ENCODE data around the gene LRRFIP2.

LRRFIP2 gene

DNA sequence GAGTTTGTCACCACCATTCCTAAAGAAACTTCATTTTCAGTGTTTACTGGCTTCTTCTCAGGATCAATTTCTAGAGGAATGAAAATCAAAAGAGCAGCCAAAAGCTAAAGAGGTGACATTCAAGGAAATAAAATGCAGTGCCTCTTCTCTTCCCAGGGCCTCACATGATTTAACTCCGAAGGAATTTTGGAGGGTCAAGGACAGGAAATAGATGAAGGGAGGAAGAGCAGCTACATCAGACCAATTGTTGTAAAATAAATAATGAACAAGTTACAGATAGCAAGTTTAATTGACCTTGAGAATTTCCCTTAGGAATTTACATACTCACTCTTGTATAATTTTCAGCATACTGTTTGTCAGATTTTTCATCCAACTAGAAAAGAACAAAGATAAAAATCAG, 78.1 kb downstream of the LRRFIP2 start:
- Histone ChIP-seq H3K4me1 (ENCODE audit: low read depth, poor library complexity, severe bottlenecking) (no peaks in the 10 kb centered on the region), H3K4me2 (no peak overlapping the region), H3K79me2 (ENCODE audit: insufficient read depth, low read depth) (no peaks in the 10 kb centered on the region), H4K20me1 (ENCODE audit: insufficient read depth) (no peaks in the 10 kb centered on the region), H3K27ac (no peak overlapping the region), H3K27me3 (ENCODE audit: insufficient read depth, low read depth) (no peaks in the 10 kb centered on the region), H3K4me3 (IDR thresholded peaks at IDR 0.05; ENCODE audit: insufficient read depth, low read depth, low read length) (no peak overlapping the region), H3K36me3 (ENCODE audit: insufficient read depth) (no peaks in the 10 kb centered on the region), H2AFZ (ENCODE audit: low read depth) (no peak overlapping the region), H3K9ac (no peak overlapping the region)
- TF ChIP-seq, protein P1, sequence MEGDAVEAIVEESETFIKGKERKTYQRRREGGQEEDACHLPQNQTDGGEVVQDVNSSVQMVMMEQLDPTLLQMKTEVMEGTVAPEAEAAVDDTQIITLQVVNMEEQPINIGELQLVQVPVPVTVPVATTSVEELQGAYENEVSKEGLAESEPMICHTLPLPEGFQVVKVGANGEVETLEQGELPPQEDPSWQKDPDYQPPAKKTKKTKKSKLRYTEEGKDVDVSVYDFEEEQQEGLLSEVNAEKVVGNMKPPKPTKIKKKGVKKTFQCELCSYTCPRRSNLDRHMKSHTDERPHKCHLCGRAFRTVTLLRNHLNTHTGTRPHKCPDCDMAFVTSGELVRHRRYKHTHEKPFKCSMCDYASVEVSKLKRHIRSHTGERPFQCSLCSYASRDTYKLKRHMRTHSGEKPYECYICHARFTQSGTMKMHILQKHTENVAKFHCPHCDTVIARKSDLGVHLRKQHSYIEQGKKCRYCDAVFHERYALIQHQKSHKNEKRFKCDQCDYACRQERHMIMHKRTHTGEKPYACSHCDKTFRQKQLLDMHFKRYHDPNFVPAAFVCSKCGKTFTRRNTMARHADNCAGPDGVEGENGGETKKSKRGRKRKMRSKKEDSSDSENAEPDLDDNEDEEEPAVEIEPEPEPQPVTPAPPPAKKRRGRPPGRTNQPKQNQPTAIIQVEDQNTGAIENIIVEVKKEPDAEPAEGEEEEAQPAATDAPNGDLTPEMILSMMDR (conservative IDR thresholded peaks at IDR 0.05; ENCODE audit: low read depth, low read length), result no peak

DNA sequence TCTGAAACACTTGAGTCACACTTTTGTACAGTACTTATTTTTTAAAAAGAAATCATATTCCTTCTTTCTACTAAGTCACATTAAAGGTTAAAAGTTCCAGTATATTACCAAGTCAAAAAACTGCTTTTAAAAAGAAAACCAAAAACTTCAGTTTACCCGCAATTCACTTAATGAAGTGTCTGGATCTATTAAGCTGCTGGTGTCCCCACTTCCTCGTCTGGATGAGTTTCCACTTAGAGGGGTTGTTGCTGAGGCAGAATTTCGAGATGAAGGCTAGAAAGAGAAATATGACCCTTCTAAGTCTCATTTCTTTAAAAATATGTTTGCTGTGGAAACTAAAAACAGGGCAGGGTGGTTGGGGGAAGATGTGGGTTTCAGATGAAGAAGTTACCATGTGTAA, 79.7 kb downstream of the LRRFIP2 start:
- Histone ChIP-seq H3K9ac (no peak overlapping the region), H3K27ac (no peak overlapping the region), H2AFZ (ENCODE audit: low read depth) (no peak overlapping the region), H3K4me3 (IDR thresholded peaks at IDR 0.05; ENCODE audit: insufficient read depth, low read depth, low read length) (no peak overlapping the region), H3K79me2 (ENCODE audit: insufficient read depth, low read depth) (no peaks in the 10 kb centered on the region), H3K36me3 (ENCODE audit: insufficient read depth) (no peaks in the 10 kb centered on the region), H3K4me2 (no peak overlapping the region), H3K27me3 (ENCODE audit: insufficient read depth, low read depth) (no peaks in the 10 kb centered on the region), H3K4me1 (ENCODE audit: low read depth, poor library complexity, severe bottlenecking) (no peaks in the 10 kb centered on the region), H4K20me1 (ENCODE audit: insufficient read depth) (no peaks in the 10 kb centered on the region)
- TF ChIP-seq, protein P1 (conservative IDR thresholded peaks at IDR 0.05; ENCODE audit: low read depth, low read length), result no peak

- H3K79me2 ChIP-seq (ENCODE audit: insufficient read depth, low read depth), result no peaks in the 10 kb centered on the region
- H3K27ac ChIP-seq, result no peak overlapping the region
- H2AFZ ChIP-seq (ENCODE audit: low read depth), result no peak overlapping the region
- no peak overlapping the region for H3K4me2 ChIP-seq
- no peaks in the 10 kb centered on the region for H3K27me3 ChIP-seq (ENCODE audit: insufficient read depth, low read depth)
- no peak overlapping the region for H3K4me3 ChIP-seq (IDR thresholded peaks at IDR 0.05; ENCODE audit: insufficient read depth, low read depth, low read length)
- no peak overlapping the region for H3K9ac ChIP-seq
- no peaks in the 10 kb centered on the region for H3K36me3 ChIP-seq (ENCODE audit: insufficient read depth)
- H3K4me1 ChIP-seq (ENCODE audit: low read depth, poor library complexity, severe bottlenecking), result no peaks in the 10 kb centered on the region
- no peaks in the 10 kb centered on the region for H4K20me1 ChIP-seq (ENCODE audit: insufficient read depth)
- TF ChIP-seq, protein P1 (conservative IDR thresholded peaks at IDR 0.05; ENCODE audit: low read depth, low read length), result no peak
Observed at GRCh38 chr3:37093481-37093880, 80.9 kb downstream of the LRRFIP2 start.

- no peak overlapping the region for H3K4me2 ChIP-seq
Observed at GRCh38 chr3:37092484-37092883, 81.9 kb downstream of the LRRFIP2 start.

More at GRCh38 chr3:37092484-37092883, 81.9 kb downstream of the LRRFIP2 start:
- H3K9ac ChIP-seq, result no peak overlapping the region
- H3K4me3 ChIP-seq (IDR thresholded peaks at IDR 0.05; ENCODE audit: insufficient read depth, low read depth, low read length), result no peak overlapping the region
- no peak overlapping the region for H2AFZ ChIP-seq (ENCODE audit: low read depth)
- H3K27ac ChIP-seq, result no peak overlapping the region
- no peaks in the 10 kb centered on the region for H3K27me3 ChIP-seq (ENCODE audit: insufficient read depth, low read depth)
- no peaks in the 10 kb centered on the region for H3K36me3 ChIP-seq (ENCODE audit: insufficient read depth)
- TF ChIP-seq, protein P1 (conservative IDR thresholded peaks at IDR 0.05; ENCODE audit: low read depth, low read length), result no peak
- H3K79me2 ChIP-seq (ENCODE audit: insufficient read depth, low read depth), result no peaks in the 10 kb centered on the region
- H4K20me1 ChIP-seq (ENCODE audit: insufficient read depth), result no peaks in the 10 kb centered on the region
- no peaks in the 10 kb centered on the region for H3K4me1 ChIP-seq (ENCODE audit: low read depth, poor library complexity, severe bottlenecking)

All from KMS-11 (cell line).